OCI-LY3 (cell line): ENCODE measurements around the gene HCAR2.

Experiments used
- CTCF ChIP-seq: fragments of 200-600, 300-600 bp; sonication (generic); IDR thresholded peaks from 2 replicates; pipeline ENCODE4 v1.5.1; 2014; ENCODE audit warnings: antibody characterized with exemption, low read length, low read depth
- EZH2phosphoT487 ChIP-seq: fragments of 200-600 bp; shearing (Covaris generic); IDR thresholded peaks from 2 replicates; pipeline ENCODE4 v1.6.1; 2018; ENCODE audit warnings: antibody characterized with exemption, mixed run types, low read depth

DNA sequence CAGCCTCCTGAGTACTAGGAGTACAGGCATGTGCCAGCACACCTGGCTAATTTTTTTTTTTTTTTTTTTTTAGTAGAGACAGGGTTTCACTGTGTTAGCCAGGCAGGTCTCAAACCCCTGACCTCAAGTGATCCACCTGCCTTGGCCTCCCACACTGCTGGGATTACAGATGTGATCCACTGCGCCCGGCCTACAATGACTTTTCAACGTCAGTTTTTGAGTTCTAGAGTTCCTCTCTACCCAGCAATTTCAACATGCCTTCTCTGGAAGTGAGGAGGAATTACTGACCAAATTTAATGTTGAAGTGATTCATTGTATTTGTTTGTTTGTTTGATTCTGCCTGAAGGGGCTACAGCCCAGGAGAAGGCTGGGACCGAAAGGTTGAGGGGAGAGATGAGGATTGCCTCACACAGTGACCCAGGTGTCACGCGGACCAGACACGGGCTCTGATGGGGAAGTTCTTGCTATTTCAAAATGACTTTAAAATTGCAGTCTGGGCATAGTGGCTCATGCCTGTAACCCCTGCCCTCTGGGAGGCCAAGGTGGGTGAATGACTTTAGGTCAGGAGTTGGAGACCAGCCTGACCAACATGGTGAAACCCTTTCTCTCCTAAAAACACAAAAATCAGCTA lies 40.9 kb upstream of the HCAR2 start:
- no peak for TF ChIP-seq CTCF
- TF ChIP-seq EZH2phosphoT487 = no peak
